HG03280 (cell line): ENCODE results near the gene TRIM63.
"Not testable (repeated sequence)": the region's sequence is repeated elsewhere in the genome, so short reads cannot be mapped to it uniquely, and the experiment has no call there.

Experiments
- ATAC-seq: cut with Tn5 transposase; IDR thresholded peaks from one replicate; pipeline ENCODE4 v1.9.1; 2021; ENCODE audit warnings: mild to moderate bottlenecking, moderate library complexity; ENCODE audit not compliant: unreplicated experiment

The TRIM63 gene

GRCh38 chr1:26067432-26067911, at the start of gene TRIM63:
Gene TRIM63, minus strand, starts transcription at chr1:26067630. Its CDS starts 136 bp downstream, at chr1:26067494.
- no peak for ATAC-seq

DNA sequence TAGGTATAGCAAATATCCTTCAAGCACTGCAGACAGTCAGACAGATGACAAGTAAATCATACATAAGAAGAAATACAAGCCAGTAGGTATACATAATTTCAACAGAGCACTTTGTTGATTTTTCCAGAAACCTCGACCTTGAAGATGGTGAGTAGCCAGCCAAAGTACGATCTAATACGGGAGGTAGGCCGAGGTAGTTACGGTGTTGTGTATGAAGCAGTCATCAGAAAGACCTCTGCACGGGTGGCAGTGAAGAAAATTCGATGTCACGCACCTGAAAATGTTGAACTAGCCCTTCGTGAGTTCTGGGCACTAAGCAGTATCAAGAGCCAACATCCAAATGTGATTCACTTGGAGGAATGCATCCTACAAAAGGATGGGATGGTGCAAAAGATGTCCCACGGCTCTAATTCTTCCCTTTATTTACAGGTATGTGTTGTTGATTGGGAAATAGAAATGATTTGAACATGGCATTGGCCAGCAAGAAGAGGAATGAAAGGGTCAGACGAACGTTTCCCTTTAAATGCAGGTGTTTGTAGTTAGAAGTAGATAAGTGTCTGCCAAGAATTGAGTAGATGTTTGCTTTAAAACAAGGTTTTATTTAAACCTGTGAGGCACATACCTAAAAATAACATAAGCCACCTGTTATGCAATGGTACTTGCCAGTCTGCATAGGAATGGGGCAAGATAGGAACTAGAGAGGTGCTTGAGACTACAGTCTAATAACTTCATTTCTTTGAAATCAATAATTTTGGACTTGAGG, 46.9 kb upstream of the TRIM63 start:
- no peak for ATAC-seq

- ATAC-seq: no peak
Measured at GRCh38 chr1:26112407-26112775, 45.0 kb upstream of the TRIM63 start.

DNA sequence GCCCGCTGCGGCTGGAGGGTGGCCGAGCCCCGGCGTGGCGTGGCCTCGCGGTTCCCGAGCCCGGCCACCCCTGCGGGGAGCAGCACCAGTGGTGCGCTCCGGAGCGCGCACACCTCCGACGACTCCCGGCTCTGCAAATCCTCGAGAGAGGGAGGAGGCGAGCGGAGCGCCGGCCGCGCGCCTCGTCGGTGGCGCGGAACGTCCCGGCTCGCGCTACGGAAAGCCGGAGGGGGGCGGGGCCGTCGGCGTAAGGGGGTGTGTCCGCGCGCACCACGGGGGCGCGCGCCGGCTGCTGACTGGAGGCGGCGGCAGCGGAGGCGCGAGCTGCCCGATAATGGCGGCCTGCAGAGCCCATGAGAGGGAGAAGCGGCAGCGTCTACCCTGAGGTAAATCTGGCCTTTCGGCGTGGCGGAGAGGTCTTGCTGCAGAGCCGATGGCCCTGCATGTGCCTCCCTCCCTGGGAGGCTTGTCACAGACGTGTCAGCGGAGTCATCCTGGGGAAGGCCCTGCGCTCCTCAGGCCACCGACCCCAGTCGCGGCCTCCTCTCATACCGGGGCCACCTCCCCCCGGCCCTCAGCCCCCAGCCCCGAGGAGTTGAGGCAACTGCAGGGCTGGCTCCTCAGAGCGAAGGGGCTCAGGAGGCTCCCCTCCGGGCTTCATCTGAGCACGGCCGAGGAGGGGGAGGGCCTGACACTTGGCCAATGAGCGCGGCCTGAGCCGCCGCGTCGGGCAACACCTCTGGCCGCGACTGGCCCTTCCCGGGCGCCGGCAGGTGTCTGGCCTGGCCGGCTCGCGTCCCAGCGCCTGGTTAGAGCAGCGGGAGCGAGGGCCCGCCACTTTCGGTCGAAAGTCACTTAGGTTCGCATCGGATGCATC, 44.3 kb upstream of the TRIM63 start, which contains the start of gene PDIK1L:
PDIK1L (plus strand) TSS at position 295 of the 877 bp plus-strand sequence. CDS start 2,485 bp downstream, outside the sequence.
- ATAC-seq: peak; percentile 74

DNA sequence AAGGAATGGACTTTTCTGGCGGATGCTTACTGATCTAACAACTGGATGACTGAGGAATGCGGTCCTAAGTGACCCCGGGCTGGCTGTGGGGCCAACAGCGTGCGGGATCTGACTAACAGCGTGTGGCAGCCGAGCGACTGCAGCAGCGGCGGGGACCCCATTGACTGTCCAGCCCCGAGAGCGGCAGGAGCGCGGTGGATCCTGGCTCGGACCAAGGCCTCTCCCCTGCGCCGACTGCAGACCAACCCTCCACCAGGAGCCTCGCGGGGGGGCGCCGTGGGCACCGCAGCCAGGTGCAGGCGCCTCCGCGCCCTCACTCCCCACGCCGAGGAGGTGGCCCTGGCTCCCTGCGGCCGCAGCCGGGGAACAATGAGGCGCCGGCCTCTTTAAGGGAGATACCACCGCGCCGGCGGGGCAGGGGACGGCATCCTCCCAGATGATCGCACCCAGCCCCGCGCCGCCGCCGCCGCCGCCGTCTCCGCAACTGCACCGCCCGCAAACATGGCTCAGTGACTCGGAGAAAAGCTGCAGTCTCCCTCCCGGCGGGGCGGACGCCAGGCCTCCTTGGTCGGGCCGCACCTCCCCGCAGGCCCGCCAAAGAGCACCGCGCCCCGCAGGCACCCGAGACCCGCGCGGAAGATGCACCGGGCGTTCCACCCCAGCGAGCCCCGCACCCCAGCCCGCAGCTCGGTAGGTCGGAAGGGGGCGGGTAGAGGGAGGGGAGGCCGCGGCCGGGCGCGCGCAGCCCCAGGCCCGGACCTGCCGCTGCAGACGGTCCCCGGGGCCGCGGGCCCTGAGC, 43.5 kb upstream of the TRIM63 start:
- peak; percentile 46 for ATAC-seq

GRCh38 chr1:26109229-26110164, 42.1 kb upstream of the TRIM63 start:
- ATAC-seq: no peak

GRCh38 chr1:26105226-26105548, 37.8 kb upstream of the TRIM63 start:
- not testable (repeated sequence) for ATAC-seq

- ATAC-seq: no peak
Measured at GRCh38 chr1:26102526-26102925, 35.1 kb upstream of the TRIM63 start.

GRCh38 chr1:26102119-26102518, 34.7 kb upstream of the TRIM63 start:
- ATAC-seq: no peak

- not testable (repeated sequence) for ATAC-seq
Measured at GRCh38 chr1:26100204-26100603, 32.8 kb upstream of the TRIM63 start.

DNA sequence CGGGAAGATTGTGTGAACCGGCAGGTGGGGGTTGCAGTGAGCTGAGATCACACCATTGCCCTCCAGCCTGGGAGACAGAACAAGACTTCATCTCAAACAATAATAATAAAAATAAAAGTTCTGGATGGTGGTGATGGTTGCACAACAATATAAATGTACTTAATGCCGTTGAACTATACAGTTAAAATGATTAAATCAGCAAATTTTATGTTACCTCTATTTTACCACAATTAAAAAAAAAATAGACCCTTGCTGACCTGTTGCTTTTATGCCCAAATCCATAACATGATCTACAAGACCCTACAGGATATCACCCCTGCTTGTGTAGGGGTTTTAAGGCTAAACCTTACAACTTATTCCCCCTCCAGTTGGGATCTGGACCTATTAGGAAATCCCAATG, 32.4 kb upstream of the TRIM63 start:
- ATAC-seq: no peak

DNA sequence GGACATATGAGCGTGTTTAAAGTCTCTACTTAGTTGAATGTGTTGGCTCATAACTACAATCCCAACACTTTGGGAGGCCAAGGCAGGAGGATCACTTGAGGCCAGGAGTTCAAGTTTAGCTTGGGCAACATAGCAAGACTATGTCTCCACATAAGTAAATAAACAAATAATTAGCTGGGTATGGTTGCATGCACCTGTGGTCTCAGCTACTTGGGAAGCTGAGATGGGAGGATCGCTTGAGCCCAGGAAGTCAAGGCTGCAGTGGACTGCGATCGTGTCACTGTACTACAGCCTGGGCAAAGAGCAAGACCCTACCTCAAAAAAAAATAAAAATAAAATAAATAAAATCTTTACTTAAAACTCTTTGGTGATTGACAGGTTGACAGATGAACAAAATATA, 31.2 kb upstream of the TRIM63 start:
- no peak for ATAC-seq

GRCh38 chr1:26097696-26098095, 30.3 kb upstream of the TRIM63 start:
- no peak for ATAC-seq

- no peak for ATAC-seq
Measured at GRCh38 chr1:26096471-26096870, 29.0 kb upstream of the TRIM63 start.

DNA sequence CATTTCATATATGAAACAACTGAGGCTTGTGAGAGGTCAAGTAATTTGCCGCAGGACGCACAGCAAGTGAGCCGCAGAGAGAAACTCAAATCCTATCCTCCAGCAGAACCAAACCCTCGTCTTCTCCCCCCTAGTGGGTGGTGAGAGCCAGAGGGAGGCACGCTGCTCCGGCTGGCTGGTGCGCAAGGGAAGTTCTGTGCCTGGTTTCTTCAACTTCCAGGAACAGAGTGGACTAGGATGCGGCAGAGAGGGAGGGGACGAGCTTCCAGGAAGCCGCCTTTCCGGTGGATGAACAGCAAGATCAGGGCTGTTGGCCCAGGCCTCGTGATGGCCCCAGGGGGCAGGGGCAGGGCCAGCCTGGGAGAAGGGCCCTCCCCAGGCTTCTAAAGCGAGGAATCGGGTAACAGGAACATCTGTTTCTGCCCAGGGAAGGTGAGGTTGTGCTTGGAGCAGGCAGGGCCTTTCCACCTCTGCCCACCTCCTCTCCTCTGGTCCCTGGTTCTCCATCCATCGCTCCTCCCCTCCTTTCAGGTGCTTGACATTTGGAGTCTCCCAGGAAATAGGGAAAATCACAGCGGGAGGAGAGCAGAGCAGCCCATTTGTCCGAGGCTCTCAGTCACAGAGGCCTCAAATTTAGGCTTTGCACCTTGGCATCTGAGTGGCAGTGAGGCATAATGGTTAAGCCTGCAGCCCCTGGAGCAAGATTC, 27.4 kb upstream of the TRIM63 start:
- ATAC-seq: no peak

- ATAC-seq: no peak
Measured at GRCh38 chr1:26094076-26094669, 26.7 kb upstream of the TRIM63 start.

GRCh38 chr1:26093569-26093968, 26.1 kb upstream of the TRIM63 start:
- not testable (repeated sequence) for ATAC-seq

GRCh38 chr1:26092422-26092821, 25.0 kb upstream of the TRIM63 start:
- ATAC-seq: no peak

DNA sequence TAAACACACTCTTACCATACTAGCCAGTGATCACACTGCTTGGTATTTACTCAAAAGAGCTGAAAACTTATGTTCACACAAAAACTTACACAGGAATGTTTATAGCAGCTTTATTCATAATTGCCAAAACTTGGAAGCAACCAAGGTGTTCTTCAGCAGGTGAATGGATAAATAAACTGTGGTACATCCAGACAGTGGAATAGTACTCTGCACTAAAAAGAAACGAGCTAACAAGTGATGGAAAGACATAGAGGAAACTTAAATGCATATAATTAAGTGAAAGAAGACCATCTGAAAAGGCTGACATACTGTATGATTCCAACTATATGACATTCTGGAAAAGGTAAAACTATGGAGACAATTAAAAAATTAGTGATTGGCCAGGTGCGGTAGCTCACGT, 23.5 kb upstream of the TRIM63 start:
- ATAC-seq: no peak
